HUES64 (cell line): Measurements from ENCODE around the gene CALR.
"Not testable (repeated sequence)": the region's sequence is repeated elsewhere in the genome, so short reads cannot be mapped to it uniquely, and the experiment has no call there.

Source experiments
- H3K27ac ChIP-seq: 2 replicates; pipeline ENCODE4 v1.7.0; 2013; ENCODE audit warnings: low read depth, low read length, inconsistent platforms
- H3K27me3 ChIP-seq: 2 replicates; pipeline ENCODE4 v1.6.1; 2013; ENCODE audit warnings: mild to moderate bottlenecking, low read length; ENCODE audit not compliant: insufficient read depth
- H3K36me3 ChIP-seq: 2 replicates; pipeline ENCODE4 v1.6.1; 2013; ENCODE audit warnings: mild to moderate bottlenecking, low read length; ENCODE audit not compliant: insufficient read depth
- H3K4me1 ChIP-seq: 2 replicates; pipeline ENCODE4 v1.6.1; 2013; ENCODE audit warnings: mild to moderate bottlenecking, low read length, moderate library complexity; ENCODE audit not compliant: insufficient read depth
- H3K4me3 ChIP-seq: 2 replicates; pipeline ENCODE4 v1.5.1; 2013; ENCODE audit warnings: mild to moderate bottlenecking, low read length, moderate library complexity
- H3K9ac ChIP-seq: 2 replicates; pipeline ENCODE4 v1.6.1; 2013; ENCODE audit warnings: mild to moderate bottlenecking, low read depth, low read length
- H3K9me3 ChIP-seq: 2 replicates; pipeline ENCODE4 v1.6.1; 2013; ENCODE audit warnings: low read depth, low read length; ENCODE audit not compliant: insufficient read depth
- WGBS: fragments of 150-250, 120-280 bp; methylation state at CpG from one replicate; pipeline ENCODE4 v1.1.7; 2013; ENCODE audit warnings: missing lambda C conversion rate; 5-methylcytosine and 5-hydroxymethylcytosine counted together

The CALR gene

DNA sequence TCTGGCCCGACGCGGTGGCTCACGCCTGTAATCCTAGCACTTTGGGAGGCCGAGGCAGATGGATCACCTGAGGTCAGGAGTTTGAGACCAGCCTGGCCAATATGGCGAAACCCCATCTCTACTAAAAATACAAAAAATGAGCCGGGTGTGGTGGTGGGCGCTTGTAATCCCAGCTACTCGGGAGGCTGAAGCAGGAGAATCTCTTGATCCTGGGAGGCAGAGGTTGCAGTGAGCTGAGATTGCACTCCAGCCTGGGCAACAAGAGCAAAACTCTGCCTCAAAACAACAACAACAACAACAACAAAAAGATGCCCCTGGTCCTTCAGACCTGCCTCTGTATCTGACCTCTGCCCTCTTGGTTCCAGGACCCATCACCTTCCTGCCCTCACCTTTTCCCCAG is 17.2 kb downstream of the CALR start:
- H3K9me3 ChIP-seq, H3K27me3 ChIP-seq, H3K27ac ChIP-seq, H3K4me1 ChIP-seq: not testable (repeated sequence)
- WGBS = 94% methylated on average over 9 of the region's 9 CpGs
- Histone ChIP-seq H3K9ac (peak overlapping the region; percentile 99; the same call in 1 of the 2 replicates), H3K4me3 (peak overlapping the region; percentile 95), H3K36me3 (peaks cover 47% of the 10 kb centered on the region)

GRCh38 chr19:12955996-12956395 is 17.6 kb downstream of the CALR start:
- H3K4me3 ChIP-seq = peak overlapping the region; percentile 95
- H3K4me1 ChIP-seq = peaks cover 8% of the 10 kb centered on the region; the same call in 1 of the 2 replicates
- no peaks in the 10 kb centered on the region for H3K9me3 ChIP-seq
- no peaks in the 10 kb centered on the region for H3K27me3 ChIP-seq
- WGBS = 71% methylated on average over 12 of the region's 12 CpGs
- H3K36me3 ChIP-seq = peaks cover 43% of the 10 kb centered on the region
- no peak overlapping the region; the same call in 1 of the 2 replicates for H3K27ac ChIP-seq
- peak overlapping the region; percentile 99 for H3K9ac ChIP-seq

GRCh38 chr19:12956446-12957388 is 18.3 kb downstream of the CALR start, which contains the start of gene GADD45GIP1:
TSS of gene GADD45GIP1 (minus strand) at chr19:12957223. CDS start at chr19:12957212, 11 bp downstream.
- peaks cover 8% of the 10 kb centered on the region; the same call in 1 of the 2 replicates for H3K4me1 ChIP-seq
- peak within 1 kb of the TSS; percentile 99 for H3K9ac ChIP-seq
- 4% methylated on average over 80 of the region's 84 CpGs for WGBS
- H3K27me3 ChIP-seq = no peaks in the 10 kb centered on the region
- peak within 1 kb of the TSS; percentile 94 for H3K27ac ChIP-seq
- no peaks in the 10 kb centered on the region for H3K9me3 ChIP-seq
- peak within 1 kb of the TSS; percentile 95 for H3K4me3 ChIP-seq
- H3K36me3 ChIP-seq = peaks cover 36% of the 10 kb centered on the region

DNA sequence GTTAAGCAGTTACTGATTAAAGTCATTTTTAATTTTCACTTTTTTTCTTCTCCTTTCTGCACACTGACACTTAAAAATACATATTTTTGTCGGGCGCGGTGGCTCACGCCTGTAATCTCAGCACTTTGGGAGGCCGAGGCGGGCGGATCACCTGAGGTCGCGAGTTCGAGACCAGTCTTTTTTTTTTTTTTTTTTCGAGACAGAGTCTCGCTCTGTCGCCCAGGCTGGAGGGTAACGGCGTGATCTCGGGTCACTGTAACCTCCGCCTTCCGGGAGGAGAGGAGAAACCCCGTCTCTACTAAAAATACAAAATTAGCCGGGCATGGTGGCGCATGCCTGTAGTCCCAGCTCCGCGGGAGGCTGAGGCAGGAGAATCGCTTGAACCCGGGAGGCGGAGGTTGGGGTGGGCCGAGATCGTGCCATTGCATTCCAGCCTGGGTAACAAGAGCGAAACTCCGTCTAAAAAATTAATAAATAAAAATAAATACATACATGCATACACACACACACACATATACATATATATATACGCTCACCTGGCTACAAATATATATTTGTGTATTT is 19.1 kb downstream of the CALR start:
- Histone ChIP-seq H3K27ac (peak overlapping the region; percentile 94), H3K4me3 (peak overlapping the region; percentile 95), H3K9ac (peak overlapping the region; percentile 99), H3K36me3 (peaks cover 29% of the 10 kb centered on the region)
- H3K27me3 ChIP-seq, H3K9me3 ChIP-seq, H3K4me1 ChIP-seq: not testable (repeated sequence)
- WGBS = 77% methylated on average over 29 of the region's 31 CpGs

- H3K36me3 ChIP-seq = peaks cover 9% of the 10 kb centered on the region
- H3K4me3 ChIP-seq = no peak overlapping the region
- WGBS = 79% methylated on average over 6 of the region's 6 CpGs
- no peaks in the 10 kb centered on the region for H3K9me3 ChIP-seq
- no peaks in the 10 kb centered on the region for H3K27me3 ChIP-seq
- H3K27ac ChIP-seq = no peak overlapping the region
- H3K4me1 ChIP-seq = peaks cover 8% of the 10 kb centered on the region; the same call in 1 of the 2 replicates
- no peak overlapping the region for H3K9ac ChIP-seq
Observed at GRCh38 chr19:12959481-12959880, 21.1 kb downstream of the CALR start.

- 3% methylated on average over 34 of the region's 34 CpGs for WGBS
- peak overlapping the region; percentile 14; the same call in 1 of the 2 replicates for H3K27ac ChIP-seq
- H3K9ac ChIP-seq = peak overlapping the region; percentile 72
Observed at GRCh38 chr19:12965017-12965811, 26.8 kb downstream of the CALR start.

GRCh38 chr19:12965812-12966135 is 27.4 kb downstream of the CALR start:
- H3K4me3 ChIP-seq = peak overlapping the region; percentile 50
- no peak overlapping the region for H3K9ac ChIP-seq
- 78% methylated on average over 6 of the region's 8 CpGs for WGBS
- H3K9me3 ChIP-seq = no peaks in the 10 kb centered on the region
- H3K27ac ChIP-seq = no peak overlapping the region
- H3K36me3 ChIP-seq = no peaks in the 10 kb centered on the region
- no peaks in the 10 kb centered on the region for H3K4me1 ChIP-seq
- no peaks in the 10 kb centered on the region for H3K27me3 ChIP-seq

More at GRCh38 chr19:12965017-12965811, 26.8 kb downstream of the CALR start:
- Histone ChIP-seq H3K27me3 (no peaks in the 10 kb centered on the region), H3K4me3 (peak overlapping the region; percentile 50), H3K36me3 (no peaks in the 10 kb centered on the region), H3K4me1 (no peaks in the 10 kb centered on the region), H3K9me3 (no peaks in the 10 kb centered on the region)

DNA sequence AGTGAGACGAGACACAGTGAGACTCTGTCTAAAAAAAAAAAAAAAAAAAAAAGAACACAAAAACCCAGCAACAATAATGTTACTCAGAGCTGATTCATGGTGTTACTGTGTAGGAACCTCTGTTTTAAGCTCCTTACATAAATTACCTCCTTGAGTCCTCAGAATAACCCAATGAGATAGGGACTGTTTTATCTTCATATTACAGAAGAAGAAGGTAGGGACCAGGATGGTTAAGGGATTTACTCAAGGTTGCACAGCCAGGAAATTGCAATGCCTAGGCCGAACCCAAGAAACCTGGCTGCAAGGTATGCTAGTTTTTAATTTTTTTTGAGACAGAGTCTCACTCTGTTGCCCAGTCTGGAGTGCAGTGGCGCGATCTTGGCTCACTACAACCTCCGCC is 29.5 kb downstream of the CALR start:
- Histone ChIP-seq H3K4me1 (no peaks in the 10 kb centered on the region), H3K9me3 (no peaks in the 10 kb centered on the region), H3K4me3 (no peak overlapping the region), H3K27ac (no peak overlapping the region), H3K36me3 (no peaks in the 10 kb centered on the region), H3K27me3 (no peaks in the 10 kb centered on the region), H3K9ac (no peak overlapping the region)
- 98% methylated on average over 4 of the region's 5 CpGs for WGBS

GRCh38 chr19:12969292-12969988 is 31.0 kb downstream of the CALR start, which contains the start of gene DAND5:
TSS of gene DAND5 (plus strand) at chr19:12969576. CDS start at chr19:12969661, 85 bp downstream.
- Histone ChIP-seq H3K4me3 (no peak within 1 kb of the TSS), H3K36me3 (no peaks in the 10 kb centered on the region), H3K9ac (no peak within 1 kb of the TSS), H3K9me3 (no peaks in the 10 kb centered on the region), H3K4me1 (no peaks in the 10 kb centered on the region), H3K27ac (no peak within 1 kb of the TSS), H3K27me3 (no peaks in the 10 kb centered on the region)
- WGBS = 74% methylated on average over 14 of the region's 14 CpGs

- no peaks in the 10 kb centered on the region for H3K36me3 ChIP-seq
- no peaks in the 10 kb centered on the region for H3K9me3 ChIP-seq
- WGBS = 94% methylated on average over 7 of the region's 7 CpGs
- no peak overlapping the region for H3K9ac ChIP-seq
- no peaks in the 10 kb centered on the region for H3K27me3 ChIP-seq
- H3K4me3 ChIP-seq = no peak overlapping the region
- no peaks in the 10 kb centered on the region for H3K4me1 ChIP-seq
- no peak overlapping the region for H3K27ac ChIP-seq
Observed at GRCh38 chr19:12970070-12970820, 31.8 kb downstream of the CALR start.
